ENCODE results near the gene UBQLN3. TPM values are rescaled to one million over a fixed set of nuclear protein-coding genes. Genes with fewer than 3 reads are reported as not detected.

Gene UBQLN3
- total RNA-seq, 1 experiment from 2014 or later = not detected

- no peaks in the 10 kb centered on the region for H3K9me3 ChIP-seq (ENCODE audit: control insufficient read depth, insufficient read depth, low read depth, low read length)
- no peak overlapping the region for H3K4me3 ChIP-seq (ENCODE audit: low read depth in 2 of 2, low read length in 2 of 2)
- H3K27me3 ChIP-seq (ENCODE audit: control insufficient read depth, insufficient read depth, low read length) = no peaks in the 10 kb centered on the region
- in situ Hi-C loops (cut with HindIII; ENCODE audit: low pct_unique_long_range_greater_than_20kb, low sequenced_read_pairs) (no loop called here), intact Hi-C loops (cut with micrococcal nuclease; ENCODE audit: unreplicated experiment) (loop anchor here (5.0 kb wide), 1 partner anchor 73 kb away; no protein-coding TSS in a partner anchor)
- ChIA-PET CTCF (no interaction called here), POLR2A (no interaction called here)
- no peak for TF ChIP-seq CTCF (IDR thresholded peaks at IDR 0.05)
- TF ChIP-seq REST (IDR thresholded peaks at IDR 0.05; ENCODE audit: insufficient read depth in 1 of 2, low read depth in 2 of 2, low read length in 1 of 2) = no peak
- no peak for TF ChIP-seq SIN3A (IDR thresholded peaks at IDR 0.05; ENCODE audit: borderline replicate concordance, insufficient read depth, low read depth, low read length)
- TF ChIP-seq POLR2AphosphoS5 (IDR thresholded peaks at IDR 0.05; ENCODE audit: low read depth, low read length) = no peak
- no peak for TF ChIP-seq TCF7L2 (IDR thresholded peaks at IDR 0.05; ENCODE audit: low read depth, low read length)
- H3K27ac ChIP-seq (ENCODE audit: low read length) = no peak overlapping the region
- H3K4me1 ChIP-seq (ENCODE audit: control insufficient read depth, insufficient read depth, low read length) = no peaks in the 10 kb centered on the region
- 0 out of 2 replicates have a peak, but pooled peaks have one; percentile 60 for ATAC-seq
- no TSS peak for BruUV-seq (replicated peaks)
- peak; percentile 54 for DNase-seq (ENCODE audit: low read depth, low spot score)
- H3K36me3 ChIP-seq (ENCODE audit: control insufficient read depth, insufficient read depth, low read length) = no peaks in the 10 kb centered on the region
Measured at GRCh38 chr11:5550440-5551095, 40.8 kb upstream of the UBQLN3 start.

GRCh38 chr11:5548440-5548839 is 38.7 kb upstream of the UBQLN3 start, which contains the start of gene OR52H1:
OR52H1 (minus strand) TSS chr11:5548540; CDS start chr11:5545505, 3,035 bp downstream.
- no peak for ATAC-seq
- Histone ChIP-seq H3K27me3 (ENCODE audit: control insufficient read depth, insufficient read depth, low read length) (peaks cover 2% of the 10 kb centered on the region; the same call in 1 of the 2 replicates), H3K36me3 (ENCODE audit: control insufficient read depth, insufficient read depth, low read length) (no peaks in the 10 kb centered on the region), H3K4me1 (ENCODE audit: control insufficient read depth, insufficient read depth, low read length) (no peaks in the 10 kb centered on the region), H3K9me3 (ENCODE audit: control insufficient read depth, insufficient read depth, low read depth, low read length) (no peaks in the 10 kb centered on the region), H3K4me3 (ENCODE audit: low read depth in 2 of 2, low read length in 2 of 2) (no peak within 1 kb of the TSS), H3K27ac (ENCODE audit: low read length) (no peak within 1 kb of the TSS)
- BruUV-seq (replicated peaks) = no TSS peak
- POLR2A ChIA-PET = no interaction called here
- CTCF ChIA-PET = no interaction called here
- TF ChIP-seq REST (IDR thresholded peaks at IDR 0.05; ENCODE audit: insufficient read depth in 1 of 2, low read depth in 2 of 2, low read length in 1 of 2) (no peak), POLR2AphosphoS5 (IDR thresholded peaks at IDR 0.05; ENCODE audit: low read depth, low read length) (no peak), TCF7L2 (IDR thresholded peaks at IDR 0.05; ENCODE audit: low read depth, low read length) (no peak), CTCF (IDR thresholded peaks at IDR 0.05) (no peak), SIN3A (IDR thresholded peaks at IDR 0.05; ENCODE audit: borderline replicate concordance, insufficient read depth, low read depth, low read length) (no peak)
- in situ Hi-C loops (cut with HindIII; ENCODE audit: low pct_unique_long_range_greater_than_20kb, low sequenced_read_pairs) = no loop called here
- intact Hi-C loops (cut with micrococcal nuclease; ENCODE audit: unreplicated experiment) = no loop called here
- DNase-seq (ENCODE audit: low read depth, low spot score) = no peak

All from Panc1 (cell line).